Liver (tissue), 9 donors: ENCODE measurements around the gene TMEM115. TPM values are rescaled to one million over a fixed set of nuclear protein-coding genes. Genes with fewer than 3 reads are reported as not detected.

ENCODE experiments used
- DNase-seq: peaks from one replicate; pipeline ENCODE4 v3.0.0-alpha.2; 2017; ENCODE audit warnings: low spot score
- H3K27ac ChIP-seq, 2 donors: one replicate each; pipeline ENCODE4 v1.7.0; 2013; ENCODE audit warnings: inconsistent platforms in 2 of 2, low read length in 2 of 2, control low read depth in 1 of 2, low read depth in 1 of 2, mild to moderate bottlenecking in 1 of 2
- H3K27me3 ChIP-seq, 4 donors: one replicate each; pipeline versions ENCODE4 v1.6.1 to v1.7.0; 2013; ENCODE audit warnings: low read length in 3 of 4, inconsistent platforms in 1 of 4, mild to moderate bottlenecking in 1 of 4, moderate library complexity in 1 of 4; ENCODE audit not compliant: control insufficient read depth in 4 of 4, insufficient read depth in 4 of 4
- H3K36me3 ChIP-seq, 4 donors: one replicate each; pipeline versions ENCODE4 v1.6.1 to v1.7.0; 2013; ENCODE audit warnings: low read length in 3 of 4, mild to moderate bottlenecking in 3 of 4, low read depth in 1 of 4, moderate library complexity in 1 of 4; ENCODE audit not compliant: control insufficient read depth in 4 of 4, insufficient read depth in 3 of 4
- H3K4me1 ChIP-seq, 4 donors: one replicate each; pipeline versions ENCODE4 v1.6.1 to v1.7.0; 2013; ENCODE audit warnings: low read length in 3 of 4, mild to moderate bottlenecking in 3 of 4, moderate library complexity in 1 of 4; ENCODE audit not compliant: control insufficient read depth in 4 of 4, insufficient read depth in 4 of 4
- H3K4me3 ChIP-seq, 3 donors: one replicate each; pipeline versions ENCODE4 v1.6.1 to v1.7.0; 2013; ENCODE audit warnings: low read length in 3 of 3, control low read depth in 1 of 3, low read depth in 1 of 3, mild to moderate bottlenecking in 1 of 3
- H3K9ac ChIP-seq, 2 donors: one replicate each; pipeline ENCODE4 v1.7.0; 2013; ENCODE audit warnings: low read length in 2 of 2, mild to moderate bottlenecking in 2 of 2, moderate library complexity in 2 of 2, control low read depth in 1 of 2, low read depth in 1 of 2
- H3K9me3 ChIP-seq, 4 donors: one replicate each; pipeline versions ENCODE4 v1.6.1 to v1.7.0; 2013; ENCODE audit warnings: low read length in 3 of 4; ENCODE audit not compliant: control insufficient read depth in 4 of 4
- ATF3 ChIP-seq: IDR thresholded peaks from 2 replicates; pipeline ENCODE4 v1.6.1; 2016; ENCODE audit warnings: antibody characterized with exemption
- CTCF ChIP-seq: fragments of 150-350 bp; IDR thresholded peaks from 2 replicates; pipeline ENCODE4 v1.5.1; 2017; ENCODE audit warnings: improper control_type of control experiment, low read depth, low read length; ENCODE audit not compliant: missing input control
- EGR1 ChIP-seq, 2 donors: IDR thresholded peaks; 2 replicates each; pipeline ENCODE4 v1.6.1; 2016 to 2018; ENCODE audit warnings: antibody characterized with exemption in 2 of 2, low read depth in 2 of 2
- FOXA1 ChIP-seq: IDR thresholded peaks from 2 replicates; pipeline ENCODE4 v1.6.1; 2016; ENCODE audit warnings: antibody characterized with exemption
- GABPA ChIP-seq, 2 donors: IDR thresholded peaks in 1 of 2; conservative IDR thresholded peaks in 1 of 2; 2 replicates each; pipeline ENCODE4 v1.6.1; 2016; ENCODE audit warnings: antibody characterized with exemption in 2 of 2, mild to moderate bottlenecking in 1 of 2, moderate library complexity in 1 of 2
- HNF4A ChIP-seq, 2 donors: conservative IDR thresholded peaks; 2 replicates each; pipeline ENCODE4 v1.6.1; 2016; ENCODE audit warnings: antibody characterized with exemption in 2 of 2, mild to moderate bottlenecking in 2 of 2
- HNF4G ChIP-seq: IDR thresholded peaks from 2 replicates; pipeline ENCODE4 v1.6.1; 2016; ENCODE audit warnings: antibody characterized with exemption
- RAD21 ChIP-seq, 2 donors: IDR thresholded peaks; 2 replicates each; pipeline ENCODE4 v1.6.1; 2016; ENCODE audit warnings: antibody characterized with exemption in 2 of 2, mild to moderate bottlenecking in 2 of 2
- REST ChIP-seq: IDR thresholded peaks from 2 replicates; pipeline ENCODE4 v1.6.1; 2016; ENCODE audit warnings: antibody characterized with exemption, mild to moderate bottlenecking
- SP1 ChIP-seq: IDR thresholded peaks from 2 replicates; pipeline ENCODE4 v1.6.1; 2018; ENCODE audit warnings: antibody characterized with exemption, mild to moderate bottlenecking
- TAF1 ChIP-seq: conservative IDR thresholded peaks from 2 replicates; pipeline ENCODE4 v1.6.1; 2016; ENCODE audit warnings: antibody characterized with exemption, mild to moderate bottlenecking
- YY1 ChIP-seq: IDR thresholded peaks from 2 replicates; pipeline ENCODE4 v1.6.1; 2016; ENCODE audit warnings: antibody characterized with exemption, mild to moderate bottlenecking
- ZBTB33 ChIP-seq: IDR thresholded peaks from 2 replicates; pipeline ENCODE4 v1.6.1; 2016; ENCODE audit warnings: antibody characterized with exemption
- WGBS: extraction: QIAGEN DNeasy Blood & Tissue Kit; methylation state at CpG from one replicate; pipeline ENCODE4 v1.1.7; 2013; 5-methylcytosine and 5-hydroxymethylcytosine counted together
- polyA plus RNA-seq, 2 donors: library from polyadenylated mRNA; stranded (reverse) in 1 of 2; unstranded in 1 of 2; fragments of 200-250 nt in 1 of 2; fragments of >200 nt in 1 of 2; fragmentation: Nextera tagmentation in 1 of 2; extraction: Ambion mirVana in 1 of 2; gene quantifications; one replicate each; pipeline versions ENCODE4 v1.2.1 to v1.2.3, GENCODE V29; 2013 to 2015
- total RNA-seq, 2 donors: library from RNA; depleted of rRNA; stranded (reverse); fragments of >200 nt; gene quantifications; one replicate each; pipeline ENCODE4 v1.2.3, GENCODE V29; 2014
- donor health status: healthy.
- donor health status: healthy.
- donor health status: healthy.
- donor health status: healthy.
- donor health status: healthy.

Gene TMEM115
- total and polyA plus RNA-seq, 4 donors: 18.6 to 23.0 (median 19.8) TPM

GRCh38 chr3:50372349-50372748 lies 13.0 kb upstream of the TMEM115 start:
- 37% methylated on average over 8 of the region's 8 CpGs for WGBS
- TF ChIP-seq EGR1 (IDR thresholded peaks at IDR 0.05; ENCODE audit: low read depth in 2 of 2): no peak
- TF ChIP-seq YY1: no peak
- no peak for TF ChIP-seq CTCF
- TF ChIP-seq GABPA (IDR thresholded peaks at IDR 0.05 in 1 of 2, conservative IDR thresholded peaks at IDR 0.05 in 1 of 2): no peak
- no peak for TF ChIP-seq SP1
- TF ChIP-seq TAF1: no peak
- no peak for TF ChIP-seq FOXA1
- no peak overlapping the region for H3K27ac ChIP-seq
- H3K4me1 ChIP-seq: no peaks in the 10 kb centered on the region
- H3K9ac ChIP-seq: no peak overlapping the region
- no peaks in the 10 kb centered on the region for H3K9me3 ChIP-seq
- no peaks in the 10 kb centered on the region for H3K36me3 ChIP-seq
- H3K27me3 ChIP-seq: peaks cover 0 to 2% (median 0%) of the 10 kb centered on the region in 4 donors
- no peak overlapping the region for H3K4me3 ChIP-seq
- DNase-seq: peak; percentile 48

GRCh38 chr3:50371133-50371685 lies 11.9 kb upstream of the TMEM115 start:
- DNase-seq: no peak
- H3K9me3 ChIP-seq: no peaks in the 10 kb centered on the region
- peaks cover 0 to 2% (median 0%) of the 10 kb centered on the region in 4 donors for H3K27me3 ChIP-seq
- 83% methylated on average over 3 of the region's 3 CpGs for WGBS
- TF ChIP-seq REST (no peak), EGR1 (IDR thresholded peaks at IDR 0.05; ENCODE audit: low read depth in 2 of 2) (no peak), SP1 (no peak), GABPA (IDR thresholded peaks at IDR 0.05 in 1 of 2, conservative IDR thresholded peaks at IDR 0.05 in 1 of 2) (no peak), FOXA1 (no peak), RAD21 (IDR thresholded peaks at IDR 0.05) (no peak)
- no peaks in the 10 kb centered on the region for H3K4me1 ChIP-seq
- no peaks in the 10 kb centered on the region for H3K36me3 ChIP-seq
- H3K9ac ChIP-seq: no peak overlapping the region
- H3K27ac ChIP-seq: no peak overlapping the region
- no peak overlapping the region for H3K4me3 ChIP-seq

GRCh38 chr3:50370594-50370993 lies 11.3 kb upstream of the TMEM115 start:
- 62% methylated on average over 14 of the region's 14 CpGs for WGBS
- Histone ChIP-seq H3K9me3 (no peaks in the 10 kb centered on the region), H3K4me1 (peaks cover 0 to 1% (median under 1%) of the 10 kb centered on the region in 4 donors), H3K4me3 (no peak overlapping the region), H3K27me3 (peaks cover 0 to 2% (median 0%) of the 10 kb centered on the region in 4 donors), H3K36me3 (no peaks in the 10 kb centered on the region), H3K27ac (no peak overlapping the region), H3K9ac (no peak overlapping the region)
- DNase-seq: no peak
- no peak for TF ChIP-seq CTCF
- TF ChIP-seq ZBTB33: no peak
- TF ChIP-seq HNF4A (conservative IDR thresholded peaks at IDR 0.05): no peak
- TF ChIP-seq HNF4G: no peak
- no peak for TF ChIP-seq ATF3
- TF ChIP-seq FOXA1: no peak
